Fibroblast of lung (primary cell): ENCODE results near the gene SLC44A5. TPM values are rescaled to one million over a fixed set of nuclear protein-coding genes. Genes with fewer than 3 reads are reported as not detected.

Experiments used
- DNase-seq, 2 donors: peaks; one replicate each; pipeline versions ENCODE4 v3.0.0 to v3.0.0-alpha.2; 2010; ENCODE audit warnings: low read depth in 2 of 2
- H2AFZ ChIP-seq: 2 replicates; pipeline ENCODE4 v1.5.1; 2012; ENCODE audit warnings: low read length, control low read depth, inconsistent platforms
- H3K27ac ChIP-seq: 2 replicates; pipeline ENCODE4 v1.5.1; 2011; ENCODE audit warnings: low read length, control low read depth; ENCODE audit not compliant: insufficient read depth
- H3K27me3 ChIP-seq: 2 replicates; pipeline ENCODE4 v1.5.1; 2011; ENCODE audit warnings: mild to moderate bottlenecking, low read length; ENCODE audit not compliant: control insufficient read depth, insufficient read depth
- H3K36me3 ChIP-seq: 2 replicates; pipeline ENCODE4 v1.5.1; 2011; ENCODE audit warnings: low read length; ENCODE audit not compliant: control insufficient read depth, insufficient read depth
- H3K4me1 ChIP-seq: 2 replicates; pipeline ENCODE4 v1.5.1; 2011; ENCODE audit warnings: low read length; ENCODE audit not compliant: control insufficient read depth, insufficient read depth; ENCODE audit errors: extremely low read depth
- H3K4me2 ChIP-seq: 2 replicates; pipeline ENCODE4 v1.5.1; 2011; ENCODE audit warnings: low read length, control low read depth; ENCODE audit not compliant: insufficient read depth; ENCODE audit errors: extremely low read depth
- H3K4me3 ChIP-seq, 4 experiments: fragments of 200-600 bp in 1 of 4; sonication (generic) in 1 of 4; replicated peaks in 1 of 4; 2 replicates each; pipeline ENCODE4 v1.5.1; 2011 to 2016; ENCODE audit warnings: low read length in 4 of 4, low read depth in 3 of 4, mild to moderate bottlenecking in 3 of 4, control low read depth in 2 of 4, inconsistent platforms in 1 of 4, mixed read lengths in 1 of 4; ENCODE audit not compliant: insufficient read depth in 1 of 4; ENCODE audit errors: control extremely low read depth in 1 of 4
- H3K79me2 ChIP-seq: 2 replicates; pipeline ENCODE4 v1.5.1; 2012; ENCODE audit warnings: mild to moderate bottlenecking, low read length, inconsistent platforms; ENCODE audit not compliant: control insufficient read depth, insufficient read depth
- H3K9ac ChIP-seq: 2 replicates; pipeline ENCODE4 v1.5.1; 2011; ENCODE audit warnings: mild to moderate bottlenecking, low read length, control low read depth; ENCODE audit not compliant: insufficient read depth
- H3K9me3 ChIP-seq: 2 replicates; pipeline ENCODE4 v1.5.1; 2012; ENCODE audit warnings: low read depth, low read length; ENCODE audit not compliant: control insufficient read depth, insufficient read depth
- H4K20me1 ChIP-seq: 2 replicates; pipeline ENCODE4 v1.5.1; 2011; ENCODE audit warnings: low read length; ENCODE audit not compliant: control insufficient read depth, insufficient read depth; ENCODE audit errors: extremely low read depth
- EZH2 ChIP-seq: IDR thresholded peaks from 2 replicates; pipeline ENCODE4 v1.5.1; 2012; ENCODE audit warnings: low read length, control low read depth, mild to moderate bottlenecking; ENCODE audit errors: missing control alignments
- polyA plus RNA-seq, 2 donors: library from polyadenylated mRNA; depleted of rRNA in 1 of 2; stranded (reverse) in 1 of 2; unstranded in 1 of 2; fragments of >200 nt; gene quantifications; 2 replicates each; pipeline ENCODE4 v1.2.1, GENCODE V29; 2011 to 2012; ENCODE audit warnings: missing spikeins in 1 of 2
- total RNA-seq: library from RNA; depleted of rRNA; stranded (reverse); fragments of >200 nt; gene quantifications from 2 replicates; pipeline ENCODE4 v1.2.1, GENCODE V29; 2014
- TF ChIP-seq, protein P1 (sequence below), 2 donors: IDR thresholded peaks in 1 of 2; conservative IDR thresholded peaks in 1 of 2; 1 replicate in 1 of 2; 2 replicates in 1 of 2; pipeline ENCODE4 v1.5.1; 2011 to 2012; ENCODE audit warnings: low read length in 2 of 2, control low read depth in 1 of 2, inconsistent platforms in 1 of 2, low read depth in 1 of 2, mild to moderate bottlenecking in 1 of 2

Gene SLC44A5
- total and polyA plus RNA-seq, 2 donors (not counting 1 experiment from before 2014, with no cell fraction given): under 0.01 to 0.03 TPM

DNA sequence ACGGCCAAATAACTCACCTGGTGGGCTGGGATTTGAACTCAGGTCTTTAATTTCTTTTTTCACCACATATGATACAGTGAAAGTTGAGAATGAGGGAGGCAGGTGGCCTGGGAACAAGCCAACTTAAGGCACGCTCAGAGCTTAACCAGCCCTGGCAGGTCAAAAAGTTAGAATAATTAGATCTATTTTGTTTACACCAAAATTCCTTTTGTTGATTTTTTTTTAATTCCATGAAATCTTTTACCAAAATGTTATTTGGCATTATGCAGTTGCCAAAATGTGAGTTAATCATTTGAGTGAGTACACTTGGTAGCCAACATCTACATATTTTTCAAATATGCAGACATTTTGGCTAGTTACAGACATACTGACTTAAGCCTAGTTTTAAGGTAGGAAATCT lies 439.9 kb downstream of the SLC44A5 start:
- no peaks in the 10 kb centered on the region for H3K27me3 ChIP-seq
- no peaks in the 10 kb centered on the region for H3K79me2 ChIP-seq
- no peaks in the 10 kb centered on the region for H3K36me3 ChIP-seq
- no peak overlapping the region for H3K4me3 ChIP-seq
- no peak for TF ChIP-seq EZH2
- TF ChIP-seq, protein P1, sequence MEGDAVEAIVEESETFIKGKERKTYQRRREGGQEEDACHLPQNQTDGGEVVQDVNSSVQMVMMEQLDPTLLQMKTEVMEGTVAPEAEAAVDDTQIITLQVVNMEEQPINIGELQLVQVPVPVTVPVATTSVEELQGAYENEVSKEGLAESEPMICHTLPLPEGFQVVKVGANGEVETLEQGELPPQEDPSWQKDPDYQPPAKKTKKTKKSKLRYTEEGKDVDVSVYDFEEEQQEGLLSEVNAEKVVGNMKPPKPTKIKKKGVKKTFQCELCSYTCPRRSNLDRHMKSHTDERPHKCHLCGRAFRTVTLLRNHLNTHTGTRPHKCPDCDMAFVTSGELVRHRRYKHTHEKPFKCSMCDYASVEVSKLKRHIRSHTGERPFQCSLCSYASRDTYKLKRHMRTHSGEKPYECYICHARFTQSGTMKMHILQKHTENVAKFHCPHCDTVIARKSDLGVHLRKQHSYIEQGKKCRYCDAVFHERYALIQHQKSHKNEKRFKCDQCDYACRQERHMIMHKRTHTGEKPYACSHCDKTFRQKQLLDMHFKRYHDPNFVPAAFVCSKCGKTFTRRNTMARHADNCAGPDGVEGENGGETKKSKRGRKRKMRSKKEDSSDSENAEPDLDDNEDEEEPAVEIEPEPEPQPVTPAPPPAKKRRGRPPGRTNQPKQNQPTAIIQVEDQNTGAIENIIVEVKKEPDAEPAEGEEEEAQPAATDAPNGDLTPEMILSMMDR (conservative IDR thresholded peaks at IDR 0.05 in 1 of 2, IDR thresholded peaks at IDR 0.05 in 1 of 2; ENCODE audit: low read depth in 1 of 2, low read length in 2 of 2): no peak
- H4K20me1 ChIP-seq: no peaks in the 10 kb centered on the region
- H2AFZ ChIP-seq: no peak overlapping the region
- H3K4me2 ChIP-seq: no peak overlapping the region
- no peak for DNase-seq
- H3K27ac ChIP-seq: no peak overlapping the region
- no peak overlapping the region for H3K9ac ChIP-seq
- no peaks in the 10 kb centered on the region for H3K4me1 ChIP-seq
- no peaks in the 10 kb centered on the region for H3K9me3 ChIP-seq

DNA sequence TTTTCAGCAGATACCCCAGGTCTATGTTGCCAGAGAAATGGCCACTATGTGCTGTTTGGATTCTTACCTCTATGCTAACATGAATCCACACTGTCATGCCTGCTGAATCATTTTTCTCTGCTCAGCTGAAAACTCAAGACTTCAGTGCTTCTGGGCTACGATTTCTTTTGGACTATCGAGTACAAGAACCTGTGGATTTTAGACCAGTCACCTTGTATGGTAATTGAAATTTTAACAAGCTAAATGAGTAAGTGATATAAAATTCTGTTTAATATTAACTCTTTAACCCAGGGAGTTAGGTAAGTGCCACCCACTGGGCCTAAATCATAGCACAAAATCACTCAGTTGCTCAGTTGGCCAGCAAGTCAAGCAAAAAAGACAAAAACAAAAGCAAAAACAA lies 440.9 kb downstream of the SLC44A5 start:
- no peak for TF ChIP-seq EZH2
- TF ChIP-seq, protein P1 (conservative IDR thresholded peaks at IDR 0.05 in 1 of 2, IDR thresholded peaks at IDR 0.05 in 1 of 2; ENCODE audit: low read depth in 1 of 2, low read length in 2 of 2): no peak
- H3K4me1 ChIP-seq: no peaks in the 10 kb centered on the region
- H3K4me3 ChIP-seq: no peak overlapping the region
- H3K4me2 ChIP-seq: no peak overlapping the region
- H3K27me3 ChIP-seq: no peaks in the 10 kb centered on the region
- no peak for DNase-seq
- H3K79me2 ChIP-seq: no peaks in the 10 kb centered on the region
- no peaks in the 10 kb centered on the region for H3K36me3 ChIP-seq
- H3K9me3 ChIP-seq: no peaks in the 10 kb centered on the region
- no peaks in the 10 kb centered on the region for H4K20me1 ChIP-seq
- H3K27ac ChIP-seq: no peak overlapping the region
- H3K9ac ChIP-seq: no peak overlapping the region
- H2AFZ ChIP-seq: no peak overlapping the region

DNA sequence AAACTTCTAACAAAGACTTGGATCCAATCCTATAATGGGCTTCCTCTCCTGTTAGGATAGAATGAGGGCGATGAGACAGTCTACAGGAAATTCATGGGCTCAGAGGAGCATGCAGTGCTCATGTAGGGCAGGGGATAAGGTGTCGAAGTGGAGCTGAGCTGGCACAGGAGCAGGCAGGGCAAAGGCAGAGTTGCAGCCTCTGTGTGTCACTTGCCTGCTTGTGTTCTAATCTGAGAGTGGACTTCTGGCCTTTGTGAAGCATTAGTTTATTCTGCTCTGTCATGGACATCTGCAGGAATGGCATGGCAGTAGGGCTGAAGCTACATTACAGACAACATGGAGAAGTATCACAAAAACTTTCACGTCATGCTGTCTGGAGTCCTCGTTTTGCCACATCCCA lies 444.1 kb downstream of the SLC44A5 start:
- no peak overlapping the region for H2AFZ ChIP-seq
- H3K27ac ChIP-seq: no peak overlapping the region
- no peak overlapping the region for H3K4me2 ChIP-seq
- H3K4me1 ChIP-seq: no peaks in the 10 kb centered on the region
- TF ChIP-seq, protein P1 (conservative IDR thresholded peaks at IDR 0.05 in 1 of 2, IDR thresholded peaks at IDR 0.05 in 1 of 2; ENCODE audit: low read depth in 1 of 2, low read length in 2 of 2): no peak
- no peak for TF ChIP-seq EZH2
- H3K9me3 ChIP-seq: no peaks in the 10 kb centered on the region
- DNase-seq: no peak
- H4K20me1 ChIP-seq: no peaks in the 10 kb centered on the region
- H3K27me3 ChIP-seq: no peaks in the 10 kb centered on the region
- H3K9ac ChIP-seq: no peak overlapping the region
- H3K79me2 ChIP-seq: no peaks in the 10 kb centered on the region
- H3K4me3 ChIP-seq: no peak overlapping the region
- no peaks in the 10 kb centered on the region for H3K36me3 ChIP-seq
